Activated CD8-positive, alpha-beta T cell treated with anti-CD3 and anti-CD28 coated beads for 36 hours (primary cell): ENCODE measurements around the gene XCL2. TPM values are rescaled to one million over a fixed set of nuclear protein-coding genes. Genes with fewer than 3 reads are reported as not detected.
"Not testable (repeated sequence)": the region's sequence is repeated elsewhere in the genome, so short reads cannot be mapped to it uniquely, and the experiment has no call there.

ENCODE experiments used
- ATAC-seq: fragments of 200-7000 bp; cut with Tn5 transposase; one replicate; pipeline ENCODE4 v1.10.0; 2021; ENCODE audit warnings: mild to moderate bottlenecking, moderate library complexity
- CTCF ChIA-PET: fragments of 350-600 bp; sonication (Branson Sonifier 250); formaldehyde crosslinking; loops from one replicate; lab custom pipeline; 2021; ENCODE audit warnings: antibody characterized with exemption; lab: Charles Lee
- POLR2A ChIA-PET: fragments of 350-600 bp; sonication (Branson Sonifier 250); formaldehyde crosslinking; loops from one replicate; lab custom pipeline; 2021; ENCODE audit warnings: antibody characterized with exemption; lab: Charles Lee
- DNase-seq: peaks from one replicate; pipeline ENCODE4 v3.0.0-alpha.2; 2020
- H3K27ac Mint-ChIP-seq: one replicate; pipeline ENCODE4 v1.8.0; 2021; ENCODE audit warnings: mild to moderate bottlenecking, mixed read lengths
- H3K27me3 Mint-ChIP-seq: one replicate; pipeline ENCODE4 v1.8.0; 2021; ENCODE audit warnings: mixed read lengths
- H3K36me3 Mint-ChIP-seq: one replicate; pipeline ENCODE4 v1.8.0; 2021; ENCODE audit warnings: low read depth, mixed read lengths
- H3K4me1 Mint-ChIP-seq: one replicate; pipeline ENCODE4 v1.8.0; 2021; ENCODE audit warnings: low read depth, mixed read lengths
- H3K4me3 Mint-ChIP-seq: one replicate; pipeline ENCODE4 v1.8.0; 2021; ENCODE audit warnings: mild to moderate bottlenecking, moderate library complexity, mixed read lengths
- H3K9me3 Mint-ChIP-seq: one replicate; pipeline ENCODE4 v1.8.0; 2021; ENCODE audit warnings: mixed read lengths
- intact Hi-C: fragments of 100-400 bp; cut with micrococcal nuclease; formaldehyde crosslinking; loops from one replicate; pipeline ENCODE4 v1.10.0; 2022
- total RNA-seq, 2 experiments: library from RNA; stranded (reverse); gene quantifications; one replicate each; pipeline ENCODE4 v1.2.3, GENCODE V29; 2021
- TF ChIP-seq, protein P1 (sequence below): fragments of 200-600 bp; IDR thresholded peaks from one replicate; pipeline ENCODE4 v1.8.0; 2022; ENCODE audit warnings: antibody characterized with exemption, mild to moderate bottlenecking

Gene XCL2
- total RNA-seq, 2 experiments from 2014 or later, result 188 to 191 TPM

DNA sequence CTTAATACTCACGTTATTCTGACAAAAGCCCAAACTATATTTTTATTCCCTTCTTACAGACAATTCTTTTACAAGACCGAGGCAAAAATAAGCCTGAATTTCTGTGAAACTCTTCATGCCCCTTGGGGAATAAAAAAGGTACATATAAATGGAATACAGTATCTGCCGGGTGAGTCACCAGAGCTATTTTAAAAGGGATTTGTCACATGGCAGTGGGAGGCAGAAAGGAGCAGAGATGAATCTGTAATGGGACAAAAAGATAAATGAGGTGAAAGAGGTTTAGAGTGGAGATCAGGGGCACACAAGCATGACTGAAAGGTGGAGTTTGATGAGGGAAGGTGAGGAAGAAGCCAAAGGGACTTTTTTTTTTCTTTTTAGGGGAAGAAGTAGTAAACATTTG is 41.4 kb upstream of the XCL2 start:
- no peaks in the 10 kb centered on the region for H3K9me3 Mint-ChIP-seq
- ATAC-seq, result no peak
- POLR2A ChIA-PET, result no interaction called here
- peaks cover 6% of the 10 kb centered on the region for H3K36me3 Mint-ChIP-seq
- no peaks in the 10 kb centered on the region for H3K27me3 Mint-ChIP-seq
- intact Hi-C loops, result loop anchor here (10.0 kb wide), 1 partner anchor 240 kb away; no protein-coding TSS in a partner anchor
- CTCF ChIA-PET, result interaction anchor here (1.0 to 2.1 kb wide), 3 partner anchors 18 to 242 kb away, joined by 4 to 7 read pairs (median 4); no protein-coding TSS in a partner anchor
- H3K27ac Mint-ChIP-seq, result no peak overlapping the region
- H3K4me3 Mint-ChIP-seq, result no peak overlapping the region
- H3K4me1 Mint-ChIP-seq, result peaks cover 2% of the 10 kb centered on the region
- DNase-seq, result no peak
- TF ChIP-seq, protein P1, sequence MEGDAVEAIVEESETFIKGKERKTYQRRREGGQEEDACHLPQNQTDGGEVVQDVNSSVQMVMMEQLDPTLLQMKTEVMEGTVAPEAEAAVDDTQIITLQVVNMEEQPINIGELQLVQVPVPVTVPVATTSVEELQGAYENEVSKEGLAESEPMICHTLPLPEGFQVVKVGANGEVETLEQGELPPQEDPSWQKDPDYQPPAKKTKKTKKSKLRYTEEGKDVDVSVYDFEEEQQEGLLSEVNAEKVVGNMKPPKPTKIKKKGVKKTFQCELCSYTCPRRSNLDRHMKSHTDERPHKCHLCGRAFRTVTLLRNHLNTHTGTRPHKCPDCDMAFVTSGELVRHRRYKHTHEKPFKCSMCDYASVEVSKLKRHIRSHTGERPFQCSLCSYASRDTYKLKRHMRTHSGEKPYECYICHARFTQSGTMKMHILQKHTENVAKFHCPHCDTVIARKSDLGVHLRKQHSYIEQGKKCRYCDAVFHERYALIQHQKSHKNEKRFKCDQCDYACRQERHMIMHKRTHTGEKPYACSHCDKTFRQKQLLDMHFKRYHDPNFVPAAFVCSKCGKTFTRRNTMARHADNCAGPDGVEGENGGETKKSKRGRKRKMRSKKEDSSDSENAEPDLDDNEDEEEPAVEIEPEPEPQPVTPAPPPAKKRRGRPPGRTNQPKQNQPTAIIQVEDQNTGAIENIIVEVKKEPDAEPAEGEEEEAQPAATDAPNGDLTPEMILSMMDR, result no peak

DNA sequence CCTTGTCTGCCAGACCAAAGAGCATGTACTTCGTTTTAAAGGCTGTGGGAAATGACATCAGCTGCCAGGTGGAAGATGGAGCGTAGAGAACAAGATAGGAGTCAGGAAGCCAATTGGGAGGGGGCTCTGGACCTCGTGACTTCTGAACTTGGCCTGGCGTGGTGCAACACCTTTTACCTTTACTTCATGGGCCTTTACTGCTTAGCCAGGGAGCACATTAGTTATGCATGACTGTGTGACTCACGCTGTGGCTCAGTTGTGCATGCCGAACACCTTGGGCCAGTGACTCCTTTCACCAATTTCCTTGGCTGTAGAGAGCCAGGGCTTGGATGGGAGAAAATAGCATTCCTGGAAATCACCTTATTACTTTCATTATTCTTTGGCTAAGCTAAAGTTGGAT is 39.8 kb upstream of the XCL2 start:
- ChIA-PET CTCF (interaction anchor here (1.8 kb wide), 1 partner anchor 241 kb away, joined by 4 read pairs; no protein-coding TSS in a partner anchor), POLR2A (no interaction called here)
- intact Hi-C loops, result loop anchor here (10.0 kb wide), 1 partner anchor 239 kb away; no protein-coding TSS in a partner anchor
- Mint-ChIP-seq H3K4me3 (no peak overlapping the region), H3K27ac (no peak overlapping the region), H3K27me3 (no peaks in the 10 kb centered on the region), H3K36me3 (peaks cover 19% of the 10 kb centered on the region), H3K4me1 (peaks cover 9% of the 10 kb centered on the region), H3K9me3 (no peaks in the 10 kb centered on the region)
- ATAC-seq, result no peak
- DNase-seq, result no peak
- TF ChIP-seq, protein P1, result no peak

DNA sequence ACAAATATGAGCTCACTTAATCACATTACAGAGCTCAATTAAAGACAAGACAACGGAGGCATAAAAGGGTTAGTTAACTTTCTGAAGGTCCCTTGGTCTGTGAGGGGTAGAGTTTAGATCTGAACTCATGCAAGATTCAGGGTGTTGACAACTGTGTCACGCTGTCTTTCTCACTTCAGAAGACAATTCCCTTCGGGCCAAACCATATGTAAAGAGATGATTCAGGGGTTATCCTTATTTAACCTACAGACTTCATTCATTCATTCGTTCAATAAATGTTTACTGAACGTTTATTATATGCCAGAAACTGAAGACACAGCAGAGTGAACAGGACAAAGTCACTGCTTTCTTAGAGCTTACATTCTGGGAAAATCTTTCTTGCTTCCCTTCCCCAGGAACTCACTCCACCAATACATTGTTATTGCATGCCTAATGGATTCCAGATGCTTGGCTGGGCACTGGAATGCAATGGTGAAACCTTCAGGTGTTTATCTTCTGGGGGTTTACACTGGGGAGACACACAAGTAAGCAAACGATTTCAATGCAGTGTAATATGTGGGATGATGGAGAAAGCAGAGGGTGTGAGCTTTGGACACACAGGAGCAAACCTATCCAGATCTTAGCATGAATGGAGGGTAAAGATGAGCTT is 39.0 kb upstream of the XCL2 start:
- no peak overlapping the region for H3K27ac Mint-ChIP-seq
- POLR2A ChIA-PET, result interaction anchor here (1.4 kb wide), 1 partner anchor 28 kb away, joined by 3 read pairs; no protein-coding TSS in a partner anchor
- CTCF ChIA-PET, result interaction anchor here (0.7 to 1.2 kb wide), 3 partner anchors 240 to 529 kb away, joined by 3 read pairs; no protein-coding TSS in a partner anchor
- no peaks in the 10 kb centered on the region for H3K9me3 Mint-ChIP-seq
- TF ChIP-seq, protein P1, result no peak
- DNase-seq, result no peak
- no peaks in the 10 kb centered on the region for H3K27me3 Mint-ChIP-seq
- intact Hi-C loops, result loop anchor here (10.0 kb wide), 1 partner anchor 238 kb away; no protein-coding TSS in a partner anchor
- peaks cover 24% of the 10 kb centered on the region for H3K36me3 Mint-ChIP-seq
- peaks cover 11% of the 10 kb centered on the region for H3K4me1 Mint-ChIP-seq
- ATAC-seq, result no peak
- no peak overlapping the region for H3K4me3 Mint-ChIP-seq

DNA sequence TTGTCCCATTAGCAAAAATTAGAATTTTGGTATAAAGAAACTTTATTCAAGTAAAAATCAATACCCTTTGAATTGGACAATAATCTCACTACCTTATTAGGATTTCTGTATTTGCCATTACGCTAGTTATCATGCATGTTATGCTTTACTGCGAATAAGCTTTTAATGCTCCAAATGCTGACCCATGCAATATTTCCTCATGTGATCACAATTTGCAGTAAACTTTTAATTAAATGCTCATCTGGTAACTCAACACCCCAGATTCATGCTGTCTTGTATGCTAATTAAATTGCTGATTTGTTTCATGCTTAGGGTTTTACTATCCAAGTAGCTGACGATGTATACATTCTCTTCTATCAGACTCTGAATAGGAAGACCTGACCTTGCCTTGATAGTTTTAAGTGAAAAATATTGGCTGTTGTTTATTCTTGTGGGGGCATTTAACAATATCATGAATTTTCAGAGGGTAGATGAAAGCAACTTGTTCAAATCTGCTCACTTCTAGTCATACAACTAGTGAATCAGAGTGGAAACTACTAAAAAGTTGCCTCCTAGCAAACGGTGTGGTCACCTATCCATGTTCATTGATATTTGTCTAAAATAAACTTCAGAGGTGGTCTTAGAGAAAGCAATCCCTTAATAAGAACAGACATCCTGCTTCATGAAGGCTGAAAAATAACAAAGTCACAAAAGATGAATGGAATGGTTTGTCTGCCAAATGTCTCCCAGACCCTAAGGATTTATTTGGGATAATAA is 38.2 kb upstream of the XCL2 start:
- no peak overlapping the region for H3K4me3 Mint-ChIP-seq
- no peaks in the 10 kb centered on the region for H3K27me3 Mint-ChIP-seq
- POLR2A ChIA-PET, result interaction anchor here (1.4 kb wide), 1 partner anchor 28 kb away, joined by 3 read pairs; no protein-coding TSS in a partner anchor
- DNase-seq (no peak), ATAC-seq (no peak)
- no peaks in the 10 kb centered on the region for H3K9me3 Mint-ChIP-seq
- peaks cover 30% of the 10 kb centered on the region for H3K36me3 Mint-ChIP-seq
- H3K27ac Mint-ChIP-seq, result no peak overlapping the region
- TF ChIP-seq, protein P1, result no peak
- peaks cover 16% of the 10 kb centered on the region for H3K4me1 Mint-ChIP-seq
- CTCF ChIA-PET, result interaction anchor here (0.7 to 1.2 kb wide), 2 partner anchors 239 to 530 kb away, joined by 3 read pairs; no protein-coding TSS in a partner anchor
- intact Hi-C loops, result loop anchor here (10.0 kb wide), 1 partner anchor 237 kb away; no protein-coding TSS in a partner anchor

DNA sequence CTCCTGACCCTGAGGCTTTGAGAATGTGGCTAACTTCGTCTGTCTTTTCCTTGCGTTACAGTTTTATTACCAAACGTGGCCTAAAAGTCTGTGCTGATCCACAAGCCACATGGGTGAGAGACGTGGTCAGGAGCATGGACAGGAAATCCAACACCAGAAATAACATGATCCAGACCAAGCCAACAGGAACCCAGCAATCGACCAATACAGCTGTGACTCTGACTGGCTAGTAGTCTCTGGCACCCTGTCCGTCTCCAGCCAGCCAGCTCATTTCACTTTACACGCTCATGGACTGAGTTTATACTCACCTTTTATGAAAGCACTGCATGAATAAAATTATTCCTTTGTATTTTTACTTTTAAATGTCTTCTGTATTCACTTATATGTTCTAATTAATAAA is 37.2 kb upstream of the XCL2 start:
- peaks cover 21% of the 10 kb centered on the region for H3K4me1 Mint-ChIP-seq
- intact Hi-C loops, result loop anchor here (10.0 kb wide), 1 partner anchor 236 kb away; no protein-coding TSS in a partner anchor
- not testable (repeated sequence) for H3K4me3 Mint-ChIP-seq, H3K27me3 Mint-ChIP-seq, H3K27ac Mint-ChIP-seq, DNase-seq, ATAC-seq, H3K9me3 Mint-ChIP-seq
- ChIA-PET POLR2A (interaction anchor here (1.4 to 1.8 kb wide), 2 partner anchors 104 to 139 kb away, joined by 3 to 4 read pairs; no protein-coding TSS in a partner anchor), CTCF (interaction anchor here (0.8 kb wide), 1 partner anchor 238 kb away, joined by 3 read pairs; no protein-coding TSS in a partner anchor)
- peaks cover 34% of the 10 kb centered on the region for H3K36me3 Mint-ChIP-seq

DNA sequence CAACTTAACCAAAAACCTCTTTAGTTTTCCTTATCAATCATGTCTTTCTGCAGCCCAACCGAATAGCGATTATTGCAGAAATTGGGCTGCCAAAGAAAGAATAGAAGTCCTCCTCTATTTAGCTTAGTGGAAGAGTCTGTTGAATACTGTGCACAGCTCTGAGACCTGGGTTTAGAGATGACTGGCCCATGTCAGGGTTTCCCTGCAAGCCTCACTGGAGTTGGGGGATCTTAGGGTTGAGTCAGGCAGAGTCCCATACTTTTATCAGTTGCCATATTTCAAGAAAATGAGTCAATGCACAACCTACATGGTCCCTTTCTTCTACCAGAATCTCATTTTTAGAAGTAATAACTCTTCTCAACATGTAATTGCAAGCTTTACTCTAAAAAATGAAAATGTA is 36.5 kb upstream of the XCL2 start:
- CTCF ChIA-PET, result interaction anchor here (0.8 kb wide), 1 partner anchor 237 kb away, joined by 3 read pairs; no protein-coding TSS in a partner anchor
- intact Hi-C loops, result loop anchor here (10.0 kb wide), 1 partner anchor 235 kb away; no protein-coding TSS in a partner anchor
- H3K27me3 Mint-ChIP-seq, H3K9me3 Mint-ChIP-seq, ATAC-seq: not testable (repeated sequence)
- Mint-ChIP-seq H3K36me3 (peaks cover 34% of the 10 kb centered on the region), H3K27ac (peak overlapping the region; percentile 58), H3K4me3 (peak overlapping the region; percentile 72), H3K4me1 (peaks cover 21% of the 10 kb centered on the region)
- POLR2A ChIA-PET, result interaction anchor here (1.4 to 1.8 kb wide), 2 partner anchors 103 to 139 kb away, joined by 3 to 4 read pairs; no protein-coding TSS in a partner anchor
- DNase-seq, result peak; percentile 27

DNA sequence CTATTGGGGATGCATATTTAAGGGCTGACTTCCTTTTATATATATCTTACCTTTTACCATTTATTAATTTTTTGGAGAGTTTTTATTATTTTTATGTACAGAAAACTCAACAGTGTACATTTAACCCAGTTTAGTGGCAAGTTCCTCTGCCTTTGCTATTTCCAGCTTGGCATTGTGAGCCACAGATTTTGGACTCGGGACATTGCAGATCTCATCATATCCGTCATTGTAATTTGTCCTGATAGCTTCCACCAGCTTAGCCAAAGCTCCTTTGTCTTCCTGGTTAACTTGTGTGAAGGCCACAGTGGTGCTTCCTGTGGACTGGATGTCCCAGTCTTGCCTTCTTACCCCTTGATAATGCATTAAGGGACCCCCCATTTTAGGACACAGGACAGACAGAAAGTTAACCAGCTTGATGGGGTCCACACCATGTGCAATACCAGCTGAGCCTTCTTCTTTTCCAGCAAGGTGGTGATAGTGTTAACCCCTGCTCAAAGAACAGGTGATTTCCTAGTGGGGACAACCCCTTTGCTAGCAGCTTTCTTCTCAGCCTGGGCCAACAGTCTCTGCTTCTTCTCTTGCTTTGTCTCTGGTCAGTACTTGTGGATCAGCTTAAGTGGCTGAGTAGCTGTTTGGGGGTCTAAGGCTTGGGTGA is 34.9 kb upstream of the XCL2 start:
- H3K4me1 Mint-ChIP-seq, result peaks cover 31% of the 10 kb centered on the region
- H3K4me3 Mint-ChIP-seq, result peak overlapping the region; percentile 72
- not testable (repeated sequence) for H3K27me3 Mint-ChIP-seq, H3K9me3 Mint-ChIP-seq
- CTCF ChIA-PET, result interaction anchor here (0.7 to 2.2 kb wide), 7 partner anchors 13 to 770 kb away, joined by 3 to 12 read pairs (median 5); no protein-coding TSS in a partner anchor
- peak overlapping the region; percentile 18 for H3K27ac Mint-ChIP-seq
- ATAC-seq, result peak; percentile 21
- H3K36me3 Mint-ChIP-seq, result peaks cover 34% of the 10 kb centered on the region
- intact Hi-C loops, result loop anchor here (5.0 kb wide), 1 partner anchor 66 kb away; no protein-coding TSS in a partner anchor
- POLR2A ChIA-PET, result interaction anchor here (0.7 to 1.1 kb wide), 2 partner anchors 35 to 131 kb away, joined by 3 to 4 read pairs; partner anchors contain the start of gene XCL2
- DNase-seq, result peak; percentile 8
